Measurements from ENCODE around the gene ZNF69. TPM values are rescaled to one million over a fixed set of nuclear protein-coding genes. Genes with fewer than 3 reads are reported as not detected.
"Not testable (repeated sequence)": the region's sequence is repeated elsewhere in the genome, so short reads cannot be mapped to it uniquely, and the experiment has no call there.

ZNF69 gene
- total and polyA plus RNA-seq, 2 donors (not counting 3 experiments of a cell fraction or from before 2014, with no cell fraction given): 1.9 to 5.6 TPM

DNA sequence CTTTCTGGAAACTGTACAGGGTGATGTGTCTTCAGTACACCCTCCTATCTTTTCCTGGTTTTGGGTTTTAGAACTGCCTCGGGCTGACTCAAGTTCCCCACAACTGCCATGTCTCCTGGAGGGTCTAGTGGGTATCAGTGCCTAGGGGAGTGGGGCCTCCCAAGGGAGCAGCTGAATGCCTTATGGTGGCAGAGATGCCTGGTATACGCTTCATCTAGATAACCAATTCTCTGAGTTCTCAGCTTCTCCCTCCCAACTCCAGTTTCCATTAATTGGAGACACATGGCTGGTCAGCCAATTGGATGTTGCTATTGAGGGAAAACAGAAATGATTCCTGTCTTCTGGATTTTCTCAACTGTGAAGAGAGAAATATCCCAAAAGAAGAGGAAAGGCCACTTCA lies 26.3 kb upstream of the ZNF69 start:
- intact Hi-C loops (cut with micrococcal nuclease) (no loop called here), dilution Hi-C loops (cut with MboI; ENCODE audit: extremely low pct_ligation_motif_present, low sequenced_read_pairs) (no loop called here)
- POLR2A ChIA-PET: no interaction called here
- TF ChIP-seq FOS (IDR thresholded peaks at IDR 0.05; ENCODE audit: borderline replicate concordance, insufficient read depth, low read length) (no peak), EZH2 (IDR thresholded peaks at IDR 0.05; ENCODE audit: borderline replicate concordance, low read depth, low read length, severe bottlenecking) (no peak), MYC (IDR thresholded peaks at IDR 0.05; ENCODE audit: low read depth, low read length) (no peak), JUN (IDR thresholded peaks at IDR 0.05; ENCODE audit: borderline replicate concordance, insufficient read depth, insufficient read length, low read depth) (no peak)
- TF ChIP-seq, protein P1, sequence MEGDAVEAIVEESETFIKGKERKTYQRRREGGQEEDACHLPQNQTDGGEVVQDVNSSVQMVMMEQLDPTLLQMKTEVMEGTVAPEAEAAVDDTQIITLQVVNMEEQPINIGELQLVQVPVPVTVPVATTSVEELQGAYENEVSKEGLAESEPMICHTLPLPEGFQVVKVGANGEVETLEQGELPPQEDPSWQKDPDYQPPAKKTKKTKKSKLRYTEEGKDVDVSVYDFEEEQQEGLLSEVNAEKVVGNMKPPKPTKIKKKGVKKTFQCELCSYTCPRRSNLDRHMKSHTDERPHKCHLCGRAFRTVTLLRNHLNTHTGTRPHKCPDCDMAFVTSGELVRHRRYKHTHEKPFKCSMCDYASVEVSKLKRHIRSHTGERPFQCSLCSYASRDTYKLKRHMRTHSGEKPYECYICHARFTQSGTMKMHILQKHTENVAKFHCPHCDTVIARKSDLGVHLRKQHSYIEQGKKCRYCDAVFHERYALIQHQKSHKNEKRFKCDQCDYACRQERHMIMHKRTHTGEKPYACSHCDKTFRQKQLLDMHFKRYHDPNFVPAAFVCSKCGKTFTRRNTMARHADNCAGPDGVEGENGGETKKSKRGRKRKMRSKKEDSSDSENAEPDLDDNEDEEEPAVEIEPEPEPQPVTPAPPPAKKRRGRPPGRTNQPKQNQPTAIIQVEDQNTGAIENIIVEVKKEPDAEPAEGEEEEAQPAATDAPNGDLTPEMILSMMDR (IDR thresholded peaks at IDR 0.05; ENCODE audit: extremely low read depth in 1 of 2, insufficient read depth in 1 of 2, low read depth in 1 of 2, low read length in 2 of 2): no peak
- no peak overlapping the region for H3K4me2 ChIP-seq (ENCODE audit: insufficient read depth, low read length)
- DNase-seq (ENCODE audit: low read depth, low spot score) (no peak), FAIRE-seq (no peak)
- H3K9ac ChIP-seq (replicated peaks; ENCODE audit: extremely low read depth, insufficient read depth, low read length): no peak overlapping the region
- H3K4me3 ChIP-seq (replicated peaks in 1 of 3; ENCODE audit: insufficient read depth in 1 of 3, low read depth in 1 of 3, low read length in 3 of 3): no peak overlapping the region
- no peaks in the 10 kb centered on the region for H3K79me2 ChIP-seq (ENCODE audit: control insufficient read depth, insufficient read depth, low read length)
- H3K9me3 ChIP-seq (replicated peaks; ENCODE audit: control insufficient read depth, insufficient read depth, low read length): no peaks in the 10 kb centered on the region
- H3K27me3 ChIP-seq (ENCODE audit: control insufficient read depth in 2 of 2, insufficient read depth in 2 of 2, low read length in 2 of 2): no peaks in the 10 kb centered on the region
- no peak overlapping the region for H3K27ac ChIP-seq (ENCODE audit: insufficient read depth, low read depth, low read length)
- CTCF ChIA-PET: no interaction called here
- no TSS peak for BruUV-seq (replicated peaks)
- no peaks in the 10 kb centered on the region for H3K4me1 ChIP-seq (ENCODE audit: control insufficient read depth, extremely low read depth, insufficient read depth, low read length)
- no peaks in the 10 kb centered on the region for H4K20me1 ChIP-seq (replicated peaks; ENCODE audit: control insufficient read depth, extremely low read depth, insufficient read depth, low read length)
- no peaks in the 10 kb centered on the region for H3K36me3 ChIP-seq (ENCODE audit: control insufficient read depth in 2 of 2, extremely low read depth in 1 of 2, insufficient read depth in 2 of 2, low read length in 2 of 2)
- no peak overlapping the region for H2AFZ ChIP-seq (ENCODE audit: low read depth, low read length)
- no peaks in the 10 kb centered on the region for H3K9me1 ChIP-seq (replicated peaks; ENCODE audit: control insufficient read depth, extremely low read depth, insufficient read depth, low read length)

DNA sequence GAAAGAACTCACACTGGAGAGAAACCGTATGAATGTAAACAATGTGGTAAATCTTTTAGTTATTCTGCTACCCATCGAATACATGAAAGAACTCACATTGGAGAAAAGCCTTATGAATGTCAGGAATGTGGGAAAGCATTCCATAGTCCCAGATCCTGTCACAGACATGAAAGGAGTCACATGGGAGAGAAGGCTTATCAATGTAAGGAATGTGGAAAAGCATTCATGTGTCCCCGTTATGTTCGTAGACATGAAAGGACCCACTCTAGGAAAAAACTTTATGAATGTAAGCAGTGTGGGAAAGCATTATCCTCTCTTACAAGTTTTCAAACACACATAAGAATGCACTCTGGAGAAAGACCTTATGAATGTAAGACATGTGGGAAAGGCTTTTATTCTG lies 19.8 kb upstream of the ZNF69 start:
- H3K36me3 ChIP-seq (ENCODE audit: control insufficient read depth in 2 of 2, extremely low read depth in 1 of 2, insufficient read depth in 2 of 2, low read length in 2 of 2); H3K27ac ChIP-seq (ENCODE audit: insufficient read depth, low read depth, low read length); CTCF ChIA-PET; H3K4me2 ChIP-seq (ENCODE audit: insufficient read depth, low read length); H3K9me3 ChIP-seq (replicated peaks; ENCODE audit: control insufficient read depth, insufficient read depth, low read length); H3K4me1 ChIP-seq (ENCODE audit: control insufficient read depth, extremely low read depth, insufficient read depth, low read length); H3K79me2 ChIP-seq (ENCODE audit: control insufficient read depth, insufficient read depth, low read length); H3K9me1 ChIP-seq (replicated peaks; ENCODE audit: control insufficient read depth, extremely low read depth, insufficient read depth, low read length); dilution Hi-C loops (cut with MboI; ENCODE audit: extremely low pct_ligation_motif_present, low sequenced_read_pairs); H3K4me3 ChIP-seq (replicated peaks in 1 of 3; ENCODE audit: insufficient read depth in 1 of 3, low read depth in 1 of 3, low read length in 3 of 3); BruUV-seq (replicated peaks); H3K9ac ChIP-seq (replicated peaks; ENCODE audit: extremely low read depth, insufficient read depth, low read length); DNase-seq (ENCODE audit: low read depth, low spot score); H3K27me3 ChIP-seq (ENCODE audit: control insufficient read depth in 2 of 2, insufficient read depth in 2 of 2, low read length in 2 of 2); H4K20me1 ChIP-seq (replicated peaks; ENCODE audit: control insufficient read depth, extremely low read depth, insufficient read depth, low read length); intact Hi-C loops (cut with micrococcal nuclease); FAIRE-seq; POLR2A ChIA-PET; H2AFZ ChIP-seq (ENCODE audit: low read depth, low read length): not testable (repeated sequence)
